NCI-H187 (cell line): ENCODE measurements around the gene ATP9A.
"Not testable (repeated sequence)": the region's sequence is repeated elsewhere in the genome, so short reads cannot be mapped to it uniquely, and the experiment has no call there.

Experiments
- DNase-seq, 2 experiments: peaks; one replicate each; lab custom pipeline; 2025; lab: John Stamatoyannopoulos, UW

The ATP9A gene

DNA sequence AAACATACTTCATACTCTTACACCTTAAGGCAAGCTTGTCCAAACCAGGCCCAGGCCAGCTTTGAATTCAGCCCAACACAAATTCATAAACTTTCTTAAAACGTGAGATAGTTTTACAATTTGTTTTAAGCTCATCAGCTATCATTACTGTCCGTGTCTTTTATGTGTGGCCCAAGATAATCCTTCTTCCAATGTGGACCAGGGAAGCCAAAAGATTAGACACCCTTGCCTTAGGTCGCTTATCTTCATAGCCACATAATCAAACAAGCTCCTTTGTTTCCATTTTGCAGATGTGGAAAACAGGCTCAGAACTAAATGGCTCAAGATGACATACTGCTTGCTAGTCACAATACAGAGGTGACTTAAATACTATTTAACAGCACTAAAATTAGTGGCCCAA, 28.1 kb upstream of the ATP9A start:
- no peak for DNase-seq

DNA sequence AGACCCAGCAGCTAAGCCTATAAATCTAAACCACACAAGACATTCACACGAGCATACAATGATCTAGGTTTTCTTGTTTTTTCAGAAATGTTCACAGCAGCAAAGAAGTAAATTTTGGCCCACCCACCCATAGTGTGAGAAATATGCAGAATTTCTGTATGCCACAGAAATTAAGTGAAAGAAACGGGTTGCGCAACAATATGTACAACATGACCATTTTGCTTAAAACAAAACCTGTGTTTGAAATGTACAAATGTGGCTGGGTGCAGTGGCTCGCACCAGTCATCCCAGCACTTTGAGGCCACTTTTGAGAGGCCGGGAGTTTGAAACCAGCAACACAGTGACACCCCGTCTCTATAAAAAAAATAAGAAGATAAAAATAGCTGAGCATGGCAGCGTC, 24.8 kb upstream of the ATP9A start:
- no peak for DNase-seq

DNA sequence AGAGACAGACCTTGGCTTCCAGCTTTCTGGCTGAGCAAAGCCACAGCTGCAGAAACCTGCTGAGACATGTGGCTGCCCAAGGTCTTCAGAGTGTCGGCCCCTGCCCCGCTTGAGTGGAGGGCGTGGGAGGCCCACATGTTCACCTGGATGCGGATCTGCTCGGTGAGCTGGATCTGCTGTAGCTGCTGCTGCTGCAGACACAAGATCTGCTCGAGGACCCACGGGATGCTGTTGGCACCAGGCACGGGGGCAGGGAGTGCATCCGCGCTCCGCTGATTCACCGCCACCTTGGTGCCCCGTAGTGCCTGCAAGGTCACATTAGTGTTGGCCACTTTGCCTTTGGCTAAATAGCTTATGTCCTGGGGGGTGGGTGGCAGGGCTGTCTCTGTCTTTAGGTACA, 23.4 kb upstream of the ATP9A start:
- no peak for DNase-seq

DNA sequence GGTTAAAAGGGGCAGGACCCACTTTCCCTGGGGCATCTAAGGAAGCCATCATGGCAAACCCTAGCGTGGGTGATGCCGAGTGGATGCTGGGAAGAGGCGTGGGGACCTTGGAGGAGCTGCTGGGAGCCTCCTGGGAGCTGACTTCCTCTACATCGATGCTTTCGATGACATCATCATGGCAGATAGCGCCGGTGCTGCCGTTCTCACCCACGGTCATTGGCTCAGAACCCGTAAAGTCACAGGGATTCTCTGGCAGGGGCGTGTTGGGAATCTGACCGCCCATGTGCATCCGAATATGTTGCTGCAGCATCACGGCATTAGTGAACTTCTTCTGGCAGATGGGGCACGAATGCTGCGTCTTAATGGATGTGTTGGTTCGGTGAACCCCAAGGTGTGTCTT, 22.1 kb upstream of the ATP9A start:
- DNase-seq: no peak

DNA sequence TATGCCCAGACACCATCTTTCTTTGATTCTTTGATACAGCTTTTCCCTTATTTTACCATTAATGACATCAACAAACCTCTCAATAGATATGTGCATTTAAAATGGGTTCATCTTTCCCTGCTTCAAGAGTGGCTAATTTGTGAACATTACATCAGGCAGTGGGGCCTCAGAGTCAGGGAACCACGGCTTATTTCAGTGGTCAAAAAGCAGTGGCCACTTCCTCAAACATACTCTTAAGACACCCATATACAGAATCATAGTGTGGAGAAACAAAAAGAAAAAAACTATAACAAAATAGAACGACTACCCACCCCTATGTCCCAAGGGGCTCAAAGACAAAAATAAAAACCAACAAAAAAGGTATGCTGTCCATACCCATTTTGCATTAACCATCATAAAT, 21.2 kb upstream of the ATP9A start:
- DNase-seq: no peak

DNA sequence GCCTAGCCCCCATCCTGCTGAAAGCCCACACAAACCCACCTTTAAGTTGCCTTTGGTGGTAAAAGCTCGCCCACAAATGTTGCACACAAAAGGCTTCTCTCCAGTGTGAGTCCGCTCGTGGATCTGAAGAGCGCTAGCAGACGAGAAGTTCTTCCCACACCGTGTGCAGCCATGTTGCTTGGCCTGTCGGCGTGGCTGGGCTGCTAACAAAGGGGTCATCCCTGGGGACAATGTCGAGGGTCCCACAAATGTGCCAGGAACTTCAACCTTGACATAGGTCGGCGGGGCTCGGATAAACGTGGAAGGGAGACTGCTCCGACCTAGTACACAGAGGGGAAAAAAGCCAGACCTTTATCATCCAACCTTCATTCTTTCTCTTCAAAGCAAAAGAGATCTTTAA, 20.6 kb upstream of the ATP9A start:
- DNase-seq: no peak

DNA sequence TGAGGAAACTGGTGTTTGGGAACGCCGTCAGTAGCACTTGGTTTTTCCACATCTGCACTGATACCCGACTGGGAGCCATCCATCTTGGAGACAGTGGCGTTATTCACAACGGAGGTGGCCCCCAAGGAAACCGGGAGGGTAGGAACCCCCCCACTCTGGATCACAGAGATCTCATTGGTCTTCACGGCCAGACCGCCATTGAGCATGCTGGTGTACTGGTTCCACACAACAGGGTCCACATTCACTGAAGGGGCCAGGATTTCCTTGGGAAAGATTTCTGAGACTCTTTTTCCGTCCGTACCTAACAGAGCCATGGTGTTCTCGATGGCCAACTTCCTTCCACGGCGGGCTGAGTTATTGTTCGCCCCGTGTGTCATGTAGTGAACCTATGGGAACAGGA, 16.1 kb upstream of the ATP9A start:
- no peak for DNase-seq

DNA sequence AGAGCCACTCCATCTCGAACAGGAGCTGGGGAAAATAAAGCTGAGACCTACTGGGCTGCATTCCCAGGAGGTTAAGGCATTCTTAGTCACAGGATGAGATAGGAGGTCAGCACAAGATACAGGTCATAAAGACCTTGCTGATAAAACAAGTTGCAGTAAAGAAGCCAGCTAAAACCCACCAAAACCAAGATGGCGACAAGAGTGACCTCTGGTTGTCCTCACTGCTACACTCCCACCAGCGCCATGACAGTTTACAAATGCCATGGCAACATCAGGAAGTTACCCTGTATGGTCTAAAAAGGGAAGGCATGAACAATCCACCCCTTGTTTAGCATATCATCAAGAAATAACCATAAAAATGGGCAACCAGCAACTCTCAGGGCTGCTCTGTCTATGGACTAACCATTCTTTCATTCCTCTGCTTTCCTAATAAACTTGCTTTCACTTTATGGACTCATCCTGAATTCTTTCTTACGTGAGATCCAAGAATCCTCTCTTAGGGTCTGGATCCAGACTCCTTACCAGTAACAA, 10.1 kb upstream of the ATP9A start:
- not testable (repeated sequence) for DNase-seq

DNA sequence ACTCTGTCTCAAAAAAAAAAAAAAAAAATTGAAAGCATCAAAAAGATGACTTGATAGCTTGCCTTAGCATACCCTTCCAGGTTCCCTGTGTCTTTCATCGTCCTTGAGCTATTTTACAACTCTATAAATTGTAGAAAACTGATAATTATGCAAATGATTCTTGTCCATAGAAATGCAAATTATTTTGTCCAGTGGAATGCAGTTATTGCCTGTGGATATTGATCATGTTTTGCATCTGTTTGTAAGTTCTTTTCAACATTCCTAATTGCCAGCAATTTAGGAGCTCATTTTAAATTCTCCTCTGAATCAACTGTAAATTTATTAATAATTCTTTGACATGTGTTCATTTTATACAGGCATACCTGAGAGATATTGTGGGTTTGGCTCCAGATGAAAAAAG, 7.1 kb upstream of the ATP9A start:
- no peak for DNase-seq

DNA sequence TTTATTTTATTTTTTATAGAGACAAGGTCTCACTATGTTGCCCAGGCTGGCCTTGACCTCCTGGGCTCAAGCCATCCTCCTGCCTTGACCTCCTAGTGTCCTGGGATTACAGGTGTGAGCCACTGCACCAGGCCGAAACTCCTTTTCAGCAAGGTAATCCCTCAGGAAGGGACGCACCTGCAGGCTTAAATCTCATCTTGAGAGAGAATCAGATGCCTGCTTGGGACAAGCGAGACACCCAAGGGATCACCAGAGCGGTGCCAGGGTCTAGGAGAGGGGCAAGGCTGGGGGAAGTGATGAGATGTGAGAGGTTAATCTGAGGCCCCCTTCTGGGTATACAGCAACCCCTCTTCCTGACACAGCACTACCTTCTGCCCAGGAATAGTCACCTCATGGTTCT, 4.0 kb upstream of the ATP9A start:
- DNase-seq: no peak

DNA sequence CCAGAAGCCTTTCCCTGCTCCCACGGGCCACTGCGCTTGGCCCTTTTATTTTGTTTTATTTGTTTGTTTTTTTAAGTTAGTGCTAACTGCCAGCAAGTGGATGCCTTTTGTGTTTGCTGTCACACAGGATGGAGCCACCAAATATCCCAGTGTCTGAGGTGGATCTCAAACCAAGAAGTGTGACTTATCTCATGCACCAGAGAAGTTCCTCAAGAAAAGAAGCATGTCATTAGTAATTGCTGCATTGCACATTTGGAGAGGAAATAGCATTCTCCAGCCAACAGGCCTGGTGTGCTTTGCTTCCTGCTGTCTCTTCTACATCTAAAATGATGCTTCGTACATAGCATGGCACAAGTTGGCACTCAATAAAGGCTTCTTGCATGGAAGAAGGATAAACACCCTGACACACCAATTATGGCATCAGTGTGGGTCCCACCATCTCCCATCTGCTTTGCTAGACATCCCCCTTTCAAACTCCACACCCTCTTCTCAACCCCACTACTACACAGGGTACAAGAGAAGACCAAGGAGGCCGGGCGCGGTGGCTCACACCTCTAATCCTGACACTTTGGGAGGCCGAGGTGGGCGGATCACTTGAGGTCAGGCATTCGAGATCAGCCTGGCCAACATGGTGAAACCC, 1.9 kb upstream of the ATP9A start:
- DNase-seq: no peak

DNA sequence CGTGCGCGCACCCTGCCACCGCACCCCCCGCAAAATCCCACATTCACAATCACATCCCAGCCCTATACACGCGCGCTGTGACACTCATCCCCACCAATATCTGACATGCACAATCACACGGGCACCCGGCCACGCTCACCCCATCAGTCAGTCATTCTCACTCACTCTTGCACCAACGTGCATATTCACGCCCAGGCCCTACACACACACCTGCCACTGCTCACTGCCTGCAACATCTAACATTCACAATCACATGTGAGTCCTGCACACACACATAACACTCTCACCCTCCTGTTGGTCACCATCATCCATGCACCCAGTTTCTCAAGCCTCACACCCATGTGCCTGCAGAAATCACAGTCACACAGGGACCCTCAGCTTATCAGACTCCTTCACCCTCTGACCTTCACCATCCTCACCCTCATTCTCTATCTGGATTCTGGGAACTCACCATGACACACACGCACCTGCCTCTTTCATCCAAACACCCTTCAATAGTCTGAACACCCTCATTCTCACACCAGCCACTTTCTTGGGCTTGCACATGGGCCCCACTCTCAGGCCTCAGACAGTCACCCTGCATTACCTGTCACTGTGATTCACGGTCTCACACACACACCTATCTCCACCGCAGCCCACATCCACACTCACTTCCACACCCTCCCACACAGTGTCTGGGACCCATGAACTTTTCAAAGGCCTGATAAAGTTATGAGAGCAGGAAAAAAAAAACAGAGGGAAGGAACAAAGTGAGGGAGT, 748 bp upstream of the ATP9A start:
- no peak for DNase-seq

DNA sequence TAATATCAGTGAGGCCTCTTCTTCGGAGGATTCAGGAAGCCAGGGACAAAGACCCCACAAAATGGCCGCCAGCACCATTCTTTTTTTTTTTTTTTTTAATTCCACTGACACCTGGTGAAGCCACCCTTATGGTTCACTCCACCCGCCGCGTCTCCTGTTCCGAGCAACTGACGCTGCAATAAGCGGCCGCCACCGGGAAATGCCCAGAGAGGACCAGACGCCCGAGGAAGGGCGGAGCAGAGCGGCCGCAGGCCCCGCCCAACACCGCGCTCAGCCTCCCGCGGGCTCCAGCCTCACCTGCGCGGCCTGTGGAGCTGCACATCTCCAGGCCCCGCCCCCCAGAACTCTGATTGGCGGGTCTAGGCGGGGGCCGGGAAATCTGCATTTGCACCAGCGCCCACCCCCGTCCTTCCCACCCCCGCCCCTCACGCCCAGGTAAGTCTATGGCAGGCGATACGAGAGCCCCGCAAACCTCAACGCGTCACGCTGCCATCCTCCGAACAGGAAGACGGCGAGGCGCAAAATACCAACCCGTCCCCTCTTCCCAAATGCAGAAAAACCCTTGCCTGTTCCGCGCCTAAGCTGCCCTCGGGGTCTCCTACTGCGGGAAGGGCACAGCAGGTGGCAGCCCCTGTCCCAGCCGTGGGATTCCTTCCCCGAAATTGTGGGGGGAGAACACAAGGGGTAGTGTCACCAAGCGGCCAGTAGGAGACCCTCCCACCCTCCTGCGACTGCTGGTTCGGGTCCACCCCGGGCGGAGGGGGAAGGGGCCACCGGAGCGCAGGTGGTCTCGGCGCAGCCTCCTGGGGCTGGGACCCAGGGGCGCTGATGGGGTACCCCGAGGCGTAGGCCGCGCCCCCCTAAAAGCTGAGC, 960 bp downstream of the ATP9A start:
- DNase-seq: peak; percentile 81 to 95

DNA sequence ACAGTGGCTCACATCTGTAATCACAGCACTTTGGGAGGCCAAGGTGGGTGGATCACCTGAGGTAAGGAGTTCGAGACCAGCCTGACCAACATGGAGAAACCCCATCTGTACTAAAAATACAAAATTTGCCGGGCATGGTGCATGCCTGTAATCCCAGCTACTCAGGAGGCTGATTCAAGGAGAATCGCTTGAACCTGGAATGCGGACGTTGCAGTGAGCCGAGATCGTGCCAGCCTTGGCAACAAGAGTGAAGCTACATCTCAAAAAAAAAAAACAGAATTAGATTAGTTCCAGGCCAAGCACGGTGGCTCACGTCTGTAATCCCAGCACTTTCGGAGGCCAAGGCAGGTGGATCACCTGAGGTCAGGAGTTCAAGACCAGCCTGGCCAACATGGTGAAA, 2.8 kb downstream of the ATP9A start:
- DNase-seq: not testable (repeated sequence)

DNA sequence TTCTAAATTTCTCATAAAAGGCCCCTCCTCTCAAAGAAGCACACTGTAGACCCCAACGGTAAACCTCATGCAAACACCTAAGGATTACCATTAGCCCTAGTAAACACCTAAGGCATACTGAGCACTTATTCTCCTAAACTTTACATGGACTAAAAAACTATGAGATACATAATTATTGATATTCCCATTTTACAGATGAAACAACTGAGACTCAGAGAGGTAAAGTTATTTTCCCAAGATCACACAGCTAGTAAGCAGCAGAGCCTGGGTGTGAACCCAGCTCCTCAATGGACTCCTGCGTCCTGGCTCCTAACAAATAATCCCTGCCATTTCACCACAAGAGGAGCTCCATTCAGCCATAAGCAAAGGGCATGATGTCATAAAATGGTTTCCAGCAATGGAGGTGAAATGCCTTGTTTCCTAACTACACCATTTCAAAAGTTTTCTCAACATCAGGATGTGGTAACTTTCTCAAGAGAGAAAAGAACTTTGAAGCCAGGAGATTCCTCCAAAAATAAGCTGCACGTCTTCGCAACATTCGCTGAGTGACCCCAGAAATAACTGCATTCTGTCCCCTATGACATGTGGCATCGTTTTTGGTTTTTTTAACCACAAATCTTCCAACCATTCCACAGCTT, 4.1 kb downstream of the ATP9A start:
- DNase-seq: no peak

DNA sequence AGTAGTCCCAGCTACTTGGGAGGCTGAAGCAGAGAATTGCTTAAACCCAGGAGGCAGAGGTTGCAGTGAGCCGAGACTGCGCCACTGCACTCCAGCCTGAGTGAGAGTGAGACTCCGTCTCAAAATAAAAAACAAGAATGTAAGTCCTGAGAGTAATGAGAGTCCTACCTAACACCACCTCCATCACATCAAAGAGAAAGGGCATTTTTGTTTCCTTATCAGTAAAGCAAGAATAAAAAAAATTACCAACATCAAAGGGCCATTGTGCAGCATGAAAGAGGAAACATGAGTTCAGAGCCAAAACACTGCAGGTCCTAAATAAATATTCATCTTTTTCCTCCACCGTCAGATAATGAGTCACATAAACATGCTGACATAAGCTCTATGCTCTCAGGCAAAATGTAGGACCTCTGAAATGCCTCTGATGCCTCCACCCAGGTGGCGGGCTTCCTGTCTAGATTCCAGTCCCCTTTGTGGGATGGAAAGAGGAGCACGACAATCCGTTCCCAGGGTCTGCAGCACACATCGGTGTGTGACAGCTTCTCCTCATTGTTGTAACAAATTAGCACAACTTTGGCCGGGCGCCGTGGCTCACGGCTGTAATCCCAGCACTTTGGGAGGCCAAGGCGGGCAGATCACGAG, 7.2 kb downstream of the ATP9A start:
- DNase-seq: no peak

DNA sequence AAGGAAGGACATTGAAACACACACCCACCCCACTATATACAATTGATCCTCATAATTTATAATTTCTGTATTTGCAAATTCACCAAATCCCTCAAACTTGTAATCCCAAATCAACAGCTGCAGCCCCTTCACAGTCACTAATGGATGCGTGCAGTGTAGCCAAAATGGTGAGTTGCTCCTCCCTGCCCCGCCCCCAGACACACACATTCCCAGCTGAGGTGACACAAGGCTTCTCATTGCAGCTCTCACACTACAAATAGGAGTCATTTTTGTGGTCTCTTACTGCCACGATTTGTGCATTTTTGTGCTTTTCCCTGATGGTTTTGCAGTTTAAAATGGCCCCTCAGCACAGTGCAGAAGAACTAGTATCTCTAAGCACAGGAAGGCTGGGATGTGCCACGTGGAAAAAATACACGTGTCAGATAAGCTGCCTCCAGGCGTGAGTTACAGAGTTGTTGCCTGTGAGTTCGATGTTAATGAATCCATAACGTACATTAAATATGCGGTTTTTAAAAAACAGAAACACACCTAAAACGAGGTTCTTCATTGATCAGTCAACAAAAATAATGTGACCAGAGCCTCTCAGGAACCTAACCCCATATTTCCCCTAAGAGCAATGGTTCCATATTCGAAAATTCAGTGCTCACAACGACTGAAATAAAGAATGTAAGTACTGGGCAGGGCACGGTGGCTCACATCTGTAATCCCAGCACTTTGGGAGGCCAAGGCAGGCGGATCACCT, 8.2 kb downstream of the ATP9A start:
- no peak for DNase-seq

DNA sequence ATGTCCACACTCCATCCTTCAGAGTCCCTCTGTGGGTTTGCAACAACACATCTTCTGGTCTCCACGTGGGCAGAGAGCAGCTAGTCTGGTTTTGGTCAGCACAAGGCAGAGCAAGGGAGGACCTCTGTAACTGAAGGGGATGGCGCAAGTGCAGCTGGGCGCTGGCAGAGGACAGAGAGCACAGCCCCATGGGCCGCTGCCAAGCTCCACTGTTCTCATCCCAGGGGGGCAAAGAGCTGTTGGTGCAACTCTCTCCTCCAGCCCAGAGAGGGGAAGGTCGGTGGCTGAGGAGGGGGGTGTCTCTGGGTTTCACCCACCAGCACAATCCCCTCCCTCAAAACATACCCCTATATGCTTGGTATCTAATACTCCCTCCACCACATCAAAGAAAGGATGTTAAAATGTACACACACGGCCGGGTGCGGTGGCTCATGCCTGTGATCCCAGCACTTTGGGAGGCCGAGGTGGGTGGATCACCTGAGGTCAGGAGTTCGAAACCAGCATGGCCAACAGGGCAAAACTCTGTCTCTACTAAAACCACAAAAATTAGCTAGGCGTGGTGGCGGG, 9.1 kb downstream of the ATP9A start:
- DNase-seq: no peak

DNA sequence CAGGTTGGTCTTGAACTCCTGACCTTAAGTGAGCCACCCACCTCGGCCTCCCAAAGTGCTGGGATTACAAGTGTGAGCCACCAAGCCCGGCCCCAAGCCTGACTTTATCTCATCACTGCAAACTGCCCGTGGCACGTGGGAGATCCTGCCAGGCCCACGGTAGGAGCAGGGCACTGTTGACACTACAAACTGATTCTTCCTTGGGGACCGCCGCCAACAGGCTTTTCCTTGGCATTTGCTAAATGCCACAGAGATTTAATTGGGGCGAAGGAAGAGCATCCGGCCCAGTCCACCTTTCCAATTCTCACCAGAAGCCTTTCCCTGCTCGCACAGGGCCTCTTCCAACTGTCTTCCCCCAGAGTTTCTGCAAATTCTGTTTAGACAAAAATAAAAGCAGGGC, 11.0 kb downstream of the ATP9A start:
- DNase-seq: no peak

DNA sequence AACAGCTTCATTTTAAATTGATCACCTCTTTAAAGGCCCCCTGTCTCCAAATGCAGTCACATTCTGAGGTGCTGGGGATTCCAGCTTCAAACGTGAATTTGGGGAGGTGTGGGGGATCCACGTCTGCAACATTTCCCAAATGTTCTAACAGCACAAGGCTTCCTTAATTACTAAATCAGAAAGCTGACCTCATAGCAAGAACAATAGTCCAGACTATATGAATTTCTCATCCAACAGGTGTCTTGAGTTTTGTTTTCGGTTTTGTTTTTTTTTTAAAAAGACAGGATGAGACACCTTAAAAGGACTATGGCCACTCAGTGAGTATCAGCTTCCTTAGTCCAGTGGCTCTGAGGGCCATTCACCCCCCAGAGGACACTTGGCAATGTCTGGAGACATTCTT, 11.5 kb downstream of the ATP9A start:
- DNase-seq: no peak

DNA sequence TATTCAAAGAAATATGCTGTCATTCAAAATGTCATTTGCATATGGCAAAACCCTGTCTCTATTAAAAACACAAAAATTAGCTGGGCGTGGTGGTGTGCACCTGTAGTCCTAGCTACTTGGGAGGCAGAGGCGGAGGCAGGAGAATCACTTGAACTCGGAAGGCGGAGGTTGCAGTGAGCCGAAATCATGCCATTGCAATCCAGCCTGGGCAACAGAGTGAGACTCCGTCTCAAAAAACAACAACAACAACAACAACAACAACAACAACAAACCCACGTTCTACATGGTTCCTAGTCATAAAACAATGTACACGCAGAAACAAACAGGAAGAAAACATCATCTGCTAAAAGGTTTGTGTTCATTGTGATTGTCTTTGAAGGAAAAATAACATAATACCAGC, 15.0 kb downstream of the ATP9A start:
- DNase-seq: not testable (repeated sequence)
